Spleen (tissue), 7 donors: ENCODE results near the gene USPL1.

Experiments used
- CTCF ChIP-seq, 11 experiments: fragments of 200-600 bp in 7 of 11; fragments of 450-650 bp in 4 of 11; sonication (generic) in 4 of 11; IDR thresholded peaks in 8 of 11; conservative IDR thresholded peaks in 3 of 11; 1 replicate in 7 of 11; 2 replicates in 4 of 11; pipeline versions ENCODE4 v1.4.0 to v1.8.0; 2016 to 2021; ENCODE audit warnings: antibody characterized with exemption in 11 of 11, inconsistent platforms in 4 of 11, mild to moderate bottlenecking in 1 of 11
- POLR2A ChIP-seq, 3 donors: fragments of 450-650 bp; IDR thresholded peaks; one replicate each; pipeline ENCODE4 v1.5.1; 2017; ENCODE audit warnings: antibody characterized with exemption in 3 of 3, mild to moderate bottlenecking in 1 of 3
- donor health status: DM: no; HTN: no; CAD: no; lungs with moderate emphysema.
- donor health status: DM: no; HTN: no; CAD: no.
- donor health status: DM: no; HTN: no; CAD: no.

GRCh38 chr13:30577401-30577852 lies 40.3 kb upstream of the USPL1 start:
- TF ChIP-seq CTCF (IDR thresholded peaks at IDR 0.05 in 8 of 11, conservative IDR thresholded peaks at IDR 0.05 in 3 of 11) (no peak), POLR2A (IDR thresholded peaks at IDR 0.05) (no peak)
